H1 (cell line): ENCODE data around the gene EVPL. TPM values are rescaled to one million over a fixed set of nuclear protein-coding genes. Genes with fewer than 3 reads are reported as not detected.

Source experiments
- CTCF ChIA-PET: fragments of 300-600 bp; sonication (Branson Sonifier 250); formaldehyde crosslinking; loops from one replicate; lab custom pipeline; 2021; ENCODE audit not compliant: partially characterized antibody; lab: Charles Lee
- POLR2A ChIA-PET: fragments of 300-600 bp; sonication (Branson Sonifier 250); formaldehyde crosslinking; loops from one replicate; lab custom pipeline; 2021; ENCODE audit warnings: inconsistent platforms; ENCODE audit not compliant: partially characterized antibody; lab: Charles Lee
- DNase-seq, 2 experiments: peaks; one replicate each; pipeline versions ENCODE4 v3.0.0 to v3.0.0-alpha.2; 2010 to 2022; ENCODE audit warnings: low spot score in 2 of 2, low read depth in 1 of 2, mixed read lengths in 1 of 2
- FAIRE-seq: peaks from 2 replicates; lab custom pipeline; 2011; peaks lifted over from hg19 to GRCh38; lab: Jason Lieb, UNC
- H2AFZ ChIP-seq: 2 replicates; pipeline ENCODE4 v1.8.1; 2012; ENCODE audit warnings: low read length, inconsistent platforms
- H2AK5ac ChIP-seq: 2 replicates; pipeline ENCODE4 v1.6.1; 2013; ENCODE audit warnings: low read depth, low read length
- H2BK120ac ChIP-seq: replicated peaks from 2 replicates; pipeline ENCODE3; 2013; ENCODE audit warnings: low read depth, low read length, inconsistent platforms
- H2BK12ac ChIP-seq: 2 replicates; pipeline ENCODE4 v1.6.1; 2013; ENCODE audit warnings: low read depth, low read length
- H2BK15ac ChIP-seq: 2 replicates; pipeline ENCODE4 v1.6.1; 2013; ENCODE audit warnings: low read length
- H2BK20ac ChIP-seq: 2 replicates; pipeline ENCODE4 v1.6.1; 2013; ENCODE audit warnings: low read length
- H2BK5ac ChIP-seq: 2 replicates; pipeline ENCODE4 v1.6.1; 2013; ENCODE audit warnings: low read depth, low read length
- H3K14ac ChIP-seq: 2 replicates; pipeline ENCODE4 v1.6.1; 2013; ENCODE audit warnings: inconsistent platforms; ENCODE audit not compliant: insufficient read length
- H3K18ac ChIP-seq: 2 replicates; pipeline ENCODE4 v1.6.1; 2013; ENCODE audit warnings: low read length; ENCODE audit errors: extremely low read depth
- H3K23ac ChIP-seq: 2 replicates; pipeline ENCODE4 v1.6.1; 2013; ENCODE audit warnings: inconsistent platforms; ENCODE audit not compliant: insufficient read length
- H3K23me2 ChIP-seq: 2 replicates; pipeline ENCODE4 v1.6.1; 2013; ENCODE audit warnings: low read depth, low read length
- H3K27ac ChIP-seq: 2 replicates; pipeline ENCODE4 v1.6.1; 2011; ENCODE audit warnings: low read depth, low read length, inconsistent platforms
- H3K27me3 ChIP-seq, 4 experiments: replicated peaks in 1 of 4; 1 replicate in 1 of 4; 2 replicates in 3 of 4; pipeline versions ENCODE4 v1.6.1 to v1.8.1; 2011 to 2013; ENCODE audit warnings: low read length in 3 of 4, mild to moderate bottlenecking in 3 of 4, inconsistent platforms in 2 of 4, mixed read lengths in 2 of 4, moderate library complexity in 1 of 4; ENCODE audit not compliant: control insufficient read depth in 3 of 4, insufficient read depth in 3 of 4; ENCODE audit errors: extremely low read depth in 1 of 4
- H3K36me3 ChIP-seq, 4 experiments: 2 replicates each; pipeline versions ENCODE4 v1.6.1 to v1.8.1; 2011 to 2013; ENCODE audit warnings: mild to moderate bottlenecking in 4 of 4, low read length in 3 of 4, moderate library complexity in 2 of 4, control low read depth in 1 of 4, inconsistent platforms in 1 of 4; ENCODE audit not compliant: insufficient read depth in 4 of 4, control insufficient read depth in 2 of 4
- H3K4ac ChIP-seq: replicated peaks from 2 replicates; pipeline ENCODE3; 2013; ENCODE audit warnings: low read length, low read depth, mixed read lengths, inconsistent platforms; ENCODE audit not compliant: insufficient read length
- H3K4me1 ChIP-seq, 4 experiments: replicated peaks in 1 of 4; 1 replicate in 1 of 4; 2 replicates in 3 of 4; pipeline versions ENCODE4 v1.6.1 to v1.8.1; 2011 to 2013; ENCODE audit warnings: low read length in 3 of 4, inconsistent platforms in 2 of 4, mixed read lengths in 1 of 4; ENCODE audit not compliant: insufficient read depth in 4 of 4, control insufficient read depth in 3 of 4
- H3K4me2 ChIP-seq, 2 experiments: 2 replicates each; pipeline versions ENCODE4 v1.6.1 to v1.8.1; 2011 to 2013; ENCODE audit warnings: low read depth in 2 of 2, low read length in 2 of 2, control low read depth in 1 of 2, inconsistent platforms in 1 of 2, mild to moderate bottlenecking in 1 of 2; ENCODE audit not compliant: insufficient read depth in 1 of 2
- H3K4me3 ChIP-seq, 4 experiments: fragments of 200-600, 300-600 bp in 1 of 4; sonication (generic), shearing (Covaris generic), sonication (Bioruptor Twin) in 1 of 4; 2 replicates each; pipeline versions ENCODE4 v1.5.1 to v1.8.1; 2011 to 2016; ENCODE audit warnings: low read length in 4 of 4, low read depth in 3 of 4, control low read depth in 2 of 4, inconsistent platforms in 2 of 4, mild to moderate bottlenecking in 2 of 4, mixed read lengths in 1 of 4, moderate library complexity in 1 of 4; ENCODE audit not compliant: insufficient read depth in 2 of 4; ENCODE audit errors: extremely low read depth in 1 of 4
- H3K56ac ChIP-seq: replicated peaks from 2 replicates; pipeline ENCODE3; 2013; ENCODE audit warnings: low read depth, mild to moderate bottlenecking, mixed read lengths, low read length, inconsistent platforms; ENCODE audit not compliant: insufficient read length
- H3K79me1 ChIP-seq: 2 replicates; pipeline ENCODE4 v1.6.1; 2013; ENCODE audit warnings: low read depth, low read length, control low read depth
- H3K79me2 ChIP-seq, 2 experiments: 2 replicates each; pipeline versions ENCODE4 v1.6.1 to v1.8.1; 2012 to 2013; ENCODE audit warnings: low read length in 2 of 2, mild to moderate bottlenecking in 2 of 2, inconsistent platforms in 1 of 2; ENCODE audit not compliant: insufficient read depth in 2 of 2, control insufficient read depth in 1 of 2
- H3K9ac ChIP-seq, 4 experiments: replicated peaks in 1 of 4; 1 replicate in 1 of 4; 2 replicates in 3 of 4; pipeline versions ENCODE4 v1.6.1 to v1.8.1; 2011 to 2013; ENCODE audit warnings: low read depth in 3 of 4, low read length in 3 of 4, control low read depth in 2 of 4, mild to moderate bottlenecking in 2 of 4, moderate library complexity in 2 of 4, inconsistent platforms in 1 of 4; ENCODE audit errors: extremely low read depth in 1 of 4
- H3K9me3 ChIP-seq, 2 experiments: 2 replicates each; pipeline versions ENCODE4 v1.6.1 to v1.8.1; 2012 to 2013; ENCODE audit warnings: mild to moderate bottlenecking in 2 of 2, moderate library complexity in 2 of 2, control low read depth in 1 of 2, inconsistent platforms in 1 of 2, low read depth in 1 of 2, low read length in 1 of 2, mixed read lengths in 1 of 2; ENCODE audit not compliant: insufficient read depth in 2 of 2
- H4K20me1 ChIP-seq, 2 experiments: replicated peaks in 1 of 2; 2 replicates each; pipeline versions ENCODE3 to v1.8.1; 2011 to 2013; ENCODE audit warnings: inconsistent platforms in 2 of 2, low read length in 2 of 2, mild to moderate bottlenecking in 1 of 2; ENCODE audit not compliant: insufficient read depth in 2 of 2, control insufficient read depth in 1 of 2
- H4K5ac ChIP-seq: 2 replicates; pipeline ENCODE4 v1.6.1; 2013; ENCODE audit warnings: low read length, low read depth, mixed read lengths, inconsistent platforms; ENCODE audit not compliant: insufficient read length
- H4K8ac ChIP-seq: 2 replicates; pipeline ENCODE4 v1.8.0; 2013; ENCODE audit warnings: mild to moderate bottlenecking, moderate library complexity, low read length, inconsistent platforms; ENCODE audit not compliant: insufficient read depth; ENCODE audit errors: extremely low read depth
- H4K91ac ChIP-seq: replicated peaks from 2 replicates; pipeline ENCODE3; 2013; ENCODE audit warnings: low read length, mixed read lengths, inconsistent platforms; ENCODE audit not compliant: insufficient read length
- BRCA1 ChIP-seq: IDR thresholded peaks from 2 replicates; pipeline ENCODE4 v1.6.1; 2012; ENCODE audit warnings: low read depth, low read length, improper control_type of control experiment
- KDM1A ChIP-seq: fragments of 200-600, 300-600 bp; sonication (generic); IDR thresholded peaks from 2 replicates; pipeline ENCODE4 v1.7.1; 2016; ENCODE audit warnings: mild to moderate bottlenecking, low read length, borderline replicate concordance
- SAP30 ChIP-seq: fragments of 300-600 bp; sonication (generic); IDR thresholded peaks from 2 replicates; pipeline ENCODE4 v1.7.1; 2012; ENCODE audit warnings: low read length, moderate library complexity, mild to moderate bottlenecking, inconsistent platforms; ENCODE audit not compliant: insufficient read depth, insufficient replicate concordance
- SRF ChIP-seq: IDR thresholded peaks from 2 replicates; pipeline ENCODE4 v1.6.1; 2011; ENCODE audit warnings: mild to moderate bottlenecking, low read depth, low read length, moderate library complexity
- WGBS, 2 experiments: shearing (Covaris generic) in 1 of 2; methylation state at CpG; one replicate each; pipeline versions ENCODE4 v1.1.6 to v1.1.7; 2013 to 2015; ENCODE audit warnings: low lambda C conversion rate in 2 of 2, mixed read lengths in 2 of 2, inconsistent platforms in 1 of 2, low coverage in 1 of 2, missing lambda C conversion rate in 1 of 2; ENCODE audit not compliant: insufficient replicate concordance in 2 of 2, insufficient coverage in 1 of 2, insufficient read length in 1 of 2; ENCODE audit errors: extremely low coverage in 1 of 2, missing lambda C conversion rate in 1 of 2; 5-methylcytosine and 5-hydroxymethylcytosine counted together
- polyA plus RNA-seq, 7 experiments: library from polyadenylated mRNA; depleted of rRNA in 3 of 7; stranded (reverse) in 5 of 7; unstranded in 2 of 7; fragments of >200 nt in 5 of 7; fragments of 200-250 nt in 2 of 7; gene quantifications; 1 replicate in 5 of 7; 2 replicates in 1 of 7; 4 replicates in 1 of 7; pipeline versions ENCODE4 v1.2.1 to v1.2.3, GENCODE V29; 2011 to 2013; ENCODE audit warnings: missing spikeins in 2 of 7, mixed read lengths in 2 of 7
- total RNA-seq: library from RNA; stranded (reverse); fragmentation: NEBNext Ultra II Directional; extraction: Animal tissue kit (Norgen Biotek cat#: 25700); gene quantifications from 2 replicates; pipeline ENCODE4 v1.2.1, GENCODE V29; 2021

The EVPL gene
- total and polyA plus RNA-seq, 2 of the 8 experiments (the other 6 are each of a cell fraction or from before 2014, with no cell fraction given): 0.20 to 0.99 TPM

DNA sequence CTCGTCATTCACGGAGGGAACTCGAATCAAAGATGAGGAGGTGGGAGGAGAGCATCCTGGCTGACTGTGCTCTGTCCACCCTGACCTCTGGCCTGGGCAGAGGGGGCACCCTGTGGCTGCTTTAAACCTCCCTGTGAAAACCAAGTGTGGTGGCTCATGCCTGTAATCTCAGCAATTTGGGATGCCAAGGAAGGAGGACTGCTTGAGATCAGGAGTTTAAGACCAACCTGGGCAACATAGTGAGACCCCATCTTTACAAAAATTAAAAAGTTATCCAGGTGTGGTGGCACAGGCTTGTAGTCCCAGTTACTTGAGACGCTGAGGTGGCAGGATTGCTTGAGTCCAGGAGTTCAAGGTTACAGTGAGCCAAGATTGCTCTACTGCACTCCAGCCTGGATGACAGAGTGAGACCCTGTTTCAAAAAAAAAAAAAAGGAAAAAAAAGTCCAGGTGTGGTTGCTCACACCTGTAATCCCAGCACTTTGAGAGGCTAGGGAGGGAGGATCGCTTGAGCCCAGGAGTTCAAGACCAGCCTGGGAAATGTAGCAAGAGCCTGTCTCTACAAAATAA, 32.2 kb downstream of the EVPL start:
- Histone ChIP-seq H3K18ac (no peak overlapping the region), H2BK12ac (no peak overlapping the region), H3K23ac (no peak overlapping the region), H3K79me2 (no peaks in the 10 kb centered on the region), H3K14ac (no peak overlapping the region), H2BK120ac (no peak overlapping the region), H2AK5ac (no peak overlapping the region), H4K5ac (no peak overlapping the region), H4K20me1 (no peaks in the 10 kb centered on the region), H2AFZ (no peak overlapping the region), H2BK5ac (no peak overlapping the region), H3K9ac (no peak overlapping the region), H3K23me2 (no peaks in the 10 kb centered on the region), H3K27ac (no peak overlapping the region), H3K9me3 (no peaks in the 10 kb centered on the region), H2BK20ac (no peak overlapping the region), H3K79me1 (no peaks in the 10 kb centered on the region), H3K27me3 (no peaks in the 10 kb centered on the region), H3K36me3 (peaks cover 3 to 9% (median 5%) of the 10 kb centered on the region in 4 experiments; a peak in 5 of 8 replicates), H3K56ac (no peak overlapping the region), H3K4ac (no peak overlapping the region), H3K4me3 (no peak overlapping the region), H3K4me2 (no peak overlapping the region), H2BK15ac (no peak overlapping the region), H3K4me1 (no peaks in the 10 kb centered on the region; a peak in 1 of 7 replicates), H4K91ac (no peak overlapping the region), H4K8ac (0 out of 2 replicates have a peak overlapping the region, but pooled peaks have one; percentile 51)
- DNase-seq: no peak
- ChIA-PET POLR2A (interaction anchor here (1.1 kb wide), 1 partner anchor 26 kb away, joined by 3 read pairs; no protein-coding TSS in a partner anchor), CTCF (interaction anchor here (0.6 to 32.0 kb wide), 7 partner anchors 11 to 298 kb away, joined by 3 to 885 read pairs (median 4); partner anchors contain the start of genes MRPL38 and TRIM65)
- FAIRE-seq: no peak
- no peak for TF ChIP-seq KDM1A
- TF ChIP-seq SRF: no peak
- TF ChIP-seq SAP30: no peak
- no peak for TF ChIP-seq BRCA1
- 92% methylated on average over 5 of the region's 5 CpGs; no CpG with 5 or more reads in 1 of the 2 experiments for WGBS, 2 experiments
